GM21825 (cell line): Measurements from ENCODE around the gene BLVRB.

Experiments used
- ATAC-seq: cut with Tn5 transposase; IDR thresholded peaks from one replicate; pipeline ENCODE4 v1.9.1; 2021; ENCODE audit warnings: mild to moderate bottlenecking, moderate library complexity; ENCODE audit not compliant: unreplicated experiment

The BLVRB gene

DNA sequence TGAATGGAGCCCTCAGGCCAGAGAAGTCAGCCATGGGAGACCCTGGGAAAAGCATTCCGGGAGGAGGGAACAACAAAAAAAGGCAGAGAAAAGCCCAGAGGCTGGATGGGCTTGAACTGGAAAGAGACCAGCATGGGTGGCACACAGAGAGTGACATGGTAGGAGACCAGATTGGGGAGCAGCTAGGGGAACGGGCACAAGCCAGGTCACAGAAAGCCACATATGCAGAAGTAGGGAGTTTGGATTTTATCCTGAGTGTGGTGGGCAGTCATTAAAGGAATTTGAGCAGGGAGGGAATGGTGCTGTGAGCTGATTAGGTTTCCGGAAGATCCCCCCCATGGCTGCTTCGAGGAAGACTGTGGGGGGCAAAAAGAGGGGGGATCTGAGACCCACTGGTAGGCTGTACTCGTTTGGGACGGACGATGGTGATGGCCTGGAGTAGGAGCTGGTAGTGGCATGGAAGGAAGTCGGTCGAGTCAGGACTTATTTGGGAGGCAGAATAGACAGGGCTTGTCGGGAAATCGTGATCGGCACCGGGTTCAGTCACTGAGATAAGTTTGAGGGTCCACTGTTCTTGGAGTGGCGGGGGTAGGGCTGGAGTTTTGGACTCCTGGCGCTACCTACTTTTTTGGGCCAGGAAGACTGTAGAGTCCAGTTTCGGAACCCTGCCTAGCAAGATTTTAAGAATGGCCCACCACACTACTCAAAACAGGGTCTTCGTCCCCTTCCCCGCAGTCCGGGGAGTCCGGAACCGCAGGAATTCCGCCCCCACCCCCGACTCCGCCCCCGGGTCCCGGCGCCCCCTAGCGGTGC lies 40.7 kb downstream of the BLVRB start:
- no peak for ATAC-seq

DNA sequence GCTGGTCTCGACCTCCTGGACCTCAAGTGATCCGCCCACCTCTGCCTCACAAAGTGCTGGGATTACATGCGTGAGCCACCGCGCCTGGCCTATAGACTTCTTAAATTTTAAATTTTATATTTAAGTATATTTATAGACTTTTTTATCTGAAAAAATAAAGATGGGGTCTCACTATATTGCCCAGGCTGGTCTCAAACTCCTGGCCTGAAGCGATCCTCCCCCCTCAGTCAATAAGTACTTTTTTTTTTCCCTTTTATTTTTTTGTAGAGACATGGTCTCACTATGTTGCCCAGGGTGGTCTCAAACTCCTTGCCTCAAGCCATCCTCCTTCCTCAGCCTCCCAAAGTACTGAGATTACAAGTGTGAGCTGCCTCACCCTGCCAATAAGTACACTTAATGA lies 41.6 kb downstream of the BLVRB start:
- no peak for ATAC-seq

- ATAC-seq = no peak
These were observed 42.6 kb downstream of the BLVRB start for GRCh38 chr19:40422748-40423566.

DNA sequence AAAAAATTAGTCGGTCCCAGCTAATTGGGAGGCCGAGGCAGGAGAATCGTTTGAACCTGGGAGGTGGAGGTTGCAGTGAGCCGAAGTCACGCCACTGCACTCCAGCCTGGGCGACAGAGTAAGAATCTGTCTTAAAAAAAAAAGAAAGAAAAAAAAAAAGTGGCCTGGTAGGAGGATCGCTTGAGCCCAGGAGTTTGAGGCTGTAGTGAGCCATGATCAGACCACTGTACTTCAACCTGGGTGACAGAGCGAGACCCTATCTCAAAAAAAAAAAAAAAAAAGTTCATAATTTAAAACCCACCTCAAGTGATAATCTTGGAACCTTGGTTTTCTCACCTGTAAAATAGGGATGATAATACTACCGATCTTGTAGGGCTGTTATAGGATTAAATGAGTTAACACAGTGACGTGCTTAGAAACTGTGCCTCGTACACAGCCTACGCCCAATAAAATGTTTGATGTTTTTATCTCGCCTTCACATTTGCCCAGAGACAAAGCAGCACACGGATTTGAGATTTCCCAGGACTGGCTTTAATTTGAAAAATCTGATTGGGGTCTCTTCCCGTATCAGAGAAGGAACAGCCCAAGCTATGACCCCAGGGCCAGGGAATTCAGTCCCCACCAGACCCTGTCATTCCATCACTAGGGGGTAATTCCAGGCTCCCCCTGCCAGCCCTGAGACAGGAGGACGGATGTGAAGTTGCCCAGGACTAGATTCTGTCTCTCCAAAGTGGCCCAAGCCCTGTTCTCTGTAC lies 43.4 kb downstream of the BLVRB start:
- no peak for ATAC-seq

DNA sequence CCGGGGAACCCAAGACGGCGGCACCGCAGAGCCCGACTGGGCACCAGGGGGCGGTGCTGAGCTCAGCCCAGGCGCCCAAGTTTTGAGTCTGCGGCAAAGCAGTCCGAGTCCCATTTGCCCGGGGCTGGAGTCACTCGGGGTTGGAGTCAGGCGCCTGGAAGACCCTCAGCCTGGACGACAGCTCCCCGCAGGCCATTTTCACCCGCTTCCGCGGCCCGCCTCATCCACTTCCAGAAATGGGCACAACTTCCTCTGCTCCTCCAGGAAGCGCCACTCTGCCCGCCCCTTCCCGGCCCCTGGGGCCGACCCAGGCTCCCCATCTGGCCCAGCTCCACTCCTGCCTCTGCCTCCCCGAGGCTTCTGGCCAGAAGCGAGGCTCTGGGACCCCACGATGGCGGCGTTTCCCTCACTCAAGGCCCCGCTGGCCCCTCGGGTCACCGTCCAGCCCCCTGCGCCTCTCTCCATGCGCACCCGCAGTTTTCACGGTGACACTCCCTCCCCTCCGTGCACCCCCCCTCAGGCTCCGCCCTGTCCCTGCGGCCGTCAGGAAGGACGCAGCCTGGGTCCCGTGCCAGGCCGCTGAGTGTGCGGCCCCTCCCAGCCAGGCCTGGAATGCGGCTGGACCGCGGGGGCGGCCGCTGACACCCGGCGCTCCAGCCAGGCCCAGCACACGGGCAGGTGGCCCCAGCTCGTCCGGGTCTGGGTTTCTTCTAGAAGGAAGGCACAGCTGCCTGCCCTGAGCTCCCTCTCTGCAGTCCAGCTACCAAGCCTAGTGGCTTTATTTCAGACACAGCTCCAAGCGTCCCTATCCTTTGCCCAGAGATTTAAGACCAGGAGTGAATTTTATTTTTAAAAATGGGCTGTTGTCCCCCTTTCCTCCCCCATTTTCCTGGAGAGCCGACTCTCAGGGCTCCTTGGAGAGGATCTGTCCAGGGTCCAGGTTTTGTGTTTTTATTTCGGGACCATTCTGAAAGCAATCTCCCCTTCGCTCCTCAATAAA lies 44.5 kb downstream of the BLVRB start:
- ATAC-seq = peak; percentile 29

DNA sequence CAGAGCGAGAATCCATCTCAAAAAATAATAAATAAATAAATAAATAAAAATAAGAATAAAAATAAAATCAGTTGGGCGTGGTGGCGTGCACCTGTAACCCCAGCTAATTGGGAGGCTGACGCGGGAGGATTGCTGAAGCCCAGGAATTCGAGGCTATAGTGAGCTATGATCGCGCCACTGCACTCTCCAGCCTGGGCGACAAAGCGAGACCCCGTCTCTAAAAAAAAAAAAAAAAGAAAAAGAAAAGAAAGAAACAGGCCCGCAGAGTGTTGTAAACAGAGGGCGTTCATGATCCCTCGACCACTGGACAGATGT lies 45.1 kb downstream of the BLVRB start:
- ATAC-seq = no peak

DNA sequence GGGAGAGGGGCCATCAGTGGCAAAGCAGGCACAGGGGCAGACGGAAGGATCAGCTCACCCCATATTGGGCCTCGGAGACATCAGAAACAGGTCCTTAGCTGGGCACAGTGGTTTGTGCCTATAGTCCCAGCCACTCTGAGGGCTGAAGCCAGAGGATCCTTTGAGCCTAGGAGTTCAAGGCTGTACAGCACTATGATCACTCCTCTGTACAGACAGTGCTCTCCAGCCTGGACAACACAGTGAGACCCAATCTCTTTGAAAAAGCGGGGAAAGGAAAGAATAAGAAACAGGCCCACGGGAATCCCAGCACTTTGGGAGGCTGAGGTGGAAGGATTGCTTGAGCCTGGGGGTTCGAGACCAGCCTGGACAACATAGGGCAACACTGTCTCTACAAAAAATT lies 45.8 kb downstream of the BLVRB start:
- no peak for ATAC-seq

DNA sequence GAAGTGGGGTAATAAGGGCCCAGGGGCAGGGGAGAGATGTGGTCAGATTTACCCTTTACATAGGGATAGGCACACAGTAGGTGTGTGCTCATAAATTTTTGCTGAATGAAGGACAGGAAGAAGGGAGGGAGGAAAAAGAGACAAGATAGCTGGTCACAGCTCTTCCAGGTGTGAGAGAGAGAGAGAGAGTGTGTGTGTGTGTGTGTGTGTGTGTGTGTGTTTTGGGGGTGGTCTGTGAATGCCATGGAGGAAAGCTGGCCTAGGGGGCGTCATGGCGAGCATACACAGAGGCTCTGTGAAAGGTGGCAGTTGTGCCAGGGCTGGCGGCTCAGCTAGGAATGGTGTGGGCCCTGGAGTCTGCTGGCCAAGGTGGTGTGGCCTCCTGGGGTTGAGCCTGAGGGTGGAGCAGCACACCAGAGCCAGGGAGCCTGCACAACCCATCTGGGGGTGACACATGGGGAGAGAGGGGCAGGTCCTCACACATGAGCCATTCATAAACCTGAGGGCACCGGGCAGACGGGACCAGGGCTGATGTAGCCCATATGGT lies 46.4 kb downstream of the BLVRB start:
- ATAC-seq = no peak

- ATAC-seq = no peak
These were observed 47.5 kb downstream of the BLVRB start for GRCh38 chr19:40418040-40418439.

- no peak for ATAC-seq
These were observed 47.9 kb downstream of the BLVRB start for GRCh38 chr19:40417643-40417981.

DNA sequence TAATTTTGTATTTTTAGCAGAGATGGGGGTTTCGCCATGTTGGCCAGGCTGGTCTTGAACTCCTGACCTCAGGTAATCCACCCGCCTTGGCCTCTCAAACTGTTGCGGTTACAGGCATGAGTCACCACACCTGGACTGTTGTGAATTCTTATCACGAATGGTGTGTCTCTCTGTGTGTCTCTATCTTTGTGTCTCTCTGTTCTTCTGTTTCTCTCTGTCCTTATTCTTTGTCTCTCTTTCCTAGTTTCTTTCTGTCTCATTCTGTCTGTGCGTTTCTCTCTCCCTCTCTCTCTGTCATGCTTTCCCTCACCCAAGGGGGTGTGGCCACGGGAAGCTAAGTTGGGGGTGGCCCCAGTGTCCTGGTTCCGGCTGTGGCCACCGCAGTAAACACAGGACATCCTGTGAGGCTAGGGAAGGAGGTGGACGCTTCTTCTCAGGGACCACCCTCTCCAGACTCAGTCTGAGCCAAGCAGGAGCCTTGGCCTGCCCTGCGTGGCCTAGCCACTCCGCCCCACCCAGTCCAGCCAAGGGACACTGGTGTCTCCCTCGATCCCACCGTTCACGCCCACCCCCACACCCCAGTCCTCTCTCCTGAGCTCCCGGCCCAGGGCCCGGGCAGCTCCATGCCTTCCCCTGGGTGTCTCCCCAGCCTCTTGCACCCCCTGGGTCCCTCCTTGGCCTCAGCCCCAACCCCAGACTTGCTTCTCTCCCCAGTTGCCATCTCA lies 48.5 kb downstream of the BLVRB start:
- no peak for ATAC-seq

GRCh38 chr19:40415768-40416167 lies 49.8 kb downstream of the BLVRB start:
- ATAC-seq = no peak

DNA sequence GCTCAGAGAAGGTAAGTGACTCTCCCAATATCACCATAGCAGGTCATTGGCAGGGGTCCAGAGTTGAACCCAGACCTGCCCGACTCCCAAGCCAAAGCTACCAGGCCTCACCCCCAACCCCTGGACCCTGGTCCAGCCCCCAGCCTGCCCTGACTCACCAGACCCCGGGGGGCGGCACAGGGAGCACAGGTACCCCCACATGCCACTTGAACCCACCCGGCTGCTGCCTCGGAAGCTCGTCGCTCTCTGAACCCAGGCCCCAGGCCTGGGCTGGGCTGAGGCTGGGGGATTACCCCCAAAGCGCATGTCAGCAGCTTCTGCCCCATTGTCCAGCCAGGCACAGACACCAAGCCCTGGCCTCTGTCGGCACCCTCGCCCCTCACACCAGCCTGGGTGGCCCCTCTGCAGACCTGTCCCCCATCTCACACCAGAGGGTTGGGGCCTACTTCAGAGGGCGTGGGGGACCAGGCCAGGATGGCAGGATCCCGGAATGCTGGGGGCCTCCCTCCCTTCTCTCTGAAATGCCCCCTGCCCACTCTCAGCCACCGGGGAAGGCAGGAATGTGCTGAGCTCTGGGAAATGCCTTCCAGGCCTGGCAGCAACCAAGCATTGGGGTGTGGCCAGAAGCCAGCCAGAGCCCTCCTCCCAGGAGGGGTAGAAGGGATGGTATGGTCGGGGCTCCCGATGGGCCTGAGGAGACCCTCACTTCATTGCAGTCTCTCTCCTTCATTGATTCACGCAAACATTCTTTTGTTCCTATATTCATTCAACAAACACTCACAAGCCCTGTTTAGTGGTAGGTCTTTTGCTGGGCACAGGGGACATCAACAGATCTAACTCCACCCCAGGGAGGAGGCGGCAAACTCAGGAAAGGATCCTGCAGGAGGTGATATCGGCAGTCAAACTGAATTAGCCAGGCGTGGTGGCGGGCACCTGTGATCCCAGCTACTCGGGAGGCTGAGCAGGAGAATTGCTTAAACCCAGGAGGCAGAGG lies 50.7 kb downstream of the BLVRB start:
- ATAC-seq = no peak

- no peak for ATAC-seq
These were observed 52.2 kb downstream of the BLVRB start, which contains the start of gene PRX for GRCh38 chr19:40413291-40413845. TSS of gene PRX (minus strand) at chr19:40413378. CDS start at chr19:40407932, 5,446 bp downstream.

GRCh38 chr19:40412866-40413265 lies 52.7 kb downstream of the BLVRB start:
- ATAC-seq = no peak

DNA sequence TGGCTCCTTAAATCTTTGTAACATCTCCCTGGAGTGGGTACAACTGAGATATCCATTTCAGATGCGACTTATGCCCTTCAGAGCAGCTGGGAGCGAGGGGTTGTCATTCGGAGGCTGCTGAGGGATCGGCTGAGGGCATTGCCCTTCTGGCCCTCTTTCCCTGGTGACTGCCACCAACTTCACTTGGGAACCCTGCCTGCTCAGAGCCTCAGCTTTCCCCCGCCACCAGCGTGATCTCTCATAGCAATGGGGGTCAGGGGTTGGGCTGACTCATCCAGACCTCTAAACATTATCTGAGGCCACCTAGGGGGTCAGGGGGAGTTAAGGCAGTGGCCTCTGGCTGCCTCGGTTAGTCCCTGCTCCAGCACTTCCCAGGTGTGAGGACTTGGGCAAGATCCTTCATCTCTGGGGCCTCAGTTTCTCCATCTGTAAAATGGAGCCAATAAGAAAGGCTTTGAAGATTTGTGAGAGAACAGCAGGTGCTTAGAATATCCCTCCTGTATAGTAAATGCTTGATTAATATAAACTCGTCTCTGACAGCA lies 53.5 kb downstream of the BLVRB start:
- ATAC-seq = no peak

- no peak for ATAC-seq
These were observed 54.3 kb downstream of the BLVRB start for GRCh38 chr19:40411125-40411842.
